Measurements from ENCODE around the gene PCDHB10.
"Not testable (repeated sequence)": the region's sequence is repeated elsewhere in the genome, so short reads cannot be mapped to it uniquely, and the experiment has no call there.

Gene PCDHB10

DNA sequence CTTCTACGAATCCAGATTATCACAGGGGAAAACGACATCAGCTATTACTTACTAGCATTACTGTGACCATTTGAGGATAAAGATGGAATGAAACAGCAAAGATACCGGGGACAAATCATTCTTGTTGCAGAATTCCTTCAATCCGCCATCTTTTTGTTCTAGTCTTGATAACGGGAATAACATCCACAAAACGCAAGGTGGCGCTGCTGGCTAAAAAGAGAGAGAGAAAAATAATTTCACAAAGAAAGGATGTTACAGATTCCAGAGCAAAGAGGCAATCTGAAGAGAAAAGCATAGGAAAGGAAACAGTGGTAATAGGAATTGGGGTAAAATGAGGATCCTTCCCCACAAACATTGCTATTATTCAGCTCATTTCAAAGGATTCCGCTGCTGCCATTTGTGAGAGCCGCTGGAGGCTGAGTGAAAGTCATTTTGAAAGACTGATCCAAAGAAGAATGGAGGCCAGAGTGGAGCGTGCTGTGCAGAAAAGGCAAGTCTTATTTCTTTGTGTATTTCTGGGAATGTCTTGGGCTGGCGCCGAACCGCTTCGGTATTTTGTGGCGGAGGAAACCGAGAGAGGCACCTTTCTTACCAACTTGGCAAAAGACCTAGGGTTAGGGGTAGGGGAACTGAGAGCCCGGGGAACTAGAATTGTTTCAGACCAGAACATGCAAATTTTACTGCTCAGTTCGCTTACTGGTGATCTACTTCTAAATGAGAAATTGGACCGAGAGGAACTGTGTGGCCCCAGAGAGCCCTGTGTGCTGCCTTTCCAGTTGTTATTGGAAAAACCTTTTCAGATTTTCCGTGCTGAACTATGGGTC is 19.6 kb upstream of the PCDHB10 start, which contains the start of gene PCDHB7:
Gene PCDHB7, plus strand, starts transcription at position 264 of the 824 bp plus-strand sequence. Its CDS starts 192 bp downstream, at position 456.
- TF ChIP-seq, protein P1, sequence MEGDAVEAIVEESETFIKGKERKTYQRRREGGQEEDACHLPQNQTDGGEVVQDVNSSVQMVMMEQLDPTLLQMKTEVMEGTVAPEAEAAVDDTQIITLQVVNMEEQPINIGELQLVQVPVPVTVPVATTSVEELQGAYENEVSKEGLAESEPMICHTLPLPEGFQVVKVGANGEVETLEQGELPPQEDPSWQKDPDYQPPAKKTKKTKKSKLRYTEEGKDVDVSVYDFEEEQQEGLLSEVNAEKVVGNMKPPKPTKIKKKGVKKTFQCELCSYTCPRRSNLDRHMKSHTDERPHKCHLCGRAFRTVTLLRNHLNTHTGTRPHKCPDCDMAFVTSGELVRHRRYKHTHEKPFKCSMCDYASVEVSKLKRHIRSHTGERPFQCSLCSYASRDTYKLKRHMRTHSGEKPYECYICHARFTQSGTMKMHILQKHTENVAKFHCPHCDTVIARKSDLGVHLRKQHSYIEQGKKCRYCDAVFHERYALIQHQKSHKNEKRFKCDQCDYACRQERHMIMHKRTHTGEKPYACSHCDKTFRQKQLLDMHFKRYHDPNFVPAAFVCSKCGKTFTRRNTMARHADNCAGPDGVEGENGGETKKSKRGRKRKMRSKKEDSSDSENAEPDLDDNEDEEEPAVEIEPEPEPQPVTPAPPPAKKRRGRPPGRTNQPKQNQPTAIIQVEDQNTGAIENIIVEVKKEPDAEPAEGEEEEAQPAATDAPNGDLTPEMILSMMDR (IDR thresholded peaks at IDR 0.05; ENCODE audit: low read depth, low read length, missing control alignments), result peak; percentile 27
- no peak within 1 kb of the TSS for H3K4me3 ChIP-seq (ENCODE audit: low read depth, low read length)
- DNase-seq (ENCODE audit: low read depth), result no peak

DNA sequence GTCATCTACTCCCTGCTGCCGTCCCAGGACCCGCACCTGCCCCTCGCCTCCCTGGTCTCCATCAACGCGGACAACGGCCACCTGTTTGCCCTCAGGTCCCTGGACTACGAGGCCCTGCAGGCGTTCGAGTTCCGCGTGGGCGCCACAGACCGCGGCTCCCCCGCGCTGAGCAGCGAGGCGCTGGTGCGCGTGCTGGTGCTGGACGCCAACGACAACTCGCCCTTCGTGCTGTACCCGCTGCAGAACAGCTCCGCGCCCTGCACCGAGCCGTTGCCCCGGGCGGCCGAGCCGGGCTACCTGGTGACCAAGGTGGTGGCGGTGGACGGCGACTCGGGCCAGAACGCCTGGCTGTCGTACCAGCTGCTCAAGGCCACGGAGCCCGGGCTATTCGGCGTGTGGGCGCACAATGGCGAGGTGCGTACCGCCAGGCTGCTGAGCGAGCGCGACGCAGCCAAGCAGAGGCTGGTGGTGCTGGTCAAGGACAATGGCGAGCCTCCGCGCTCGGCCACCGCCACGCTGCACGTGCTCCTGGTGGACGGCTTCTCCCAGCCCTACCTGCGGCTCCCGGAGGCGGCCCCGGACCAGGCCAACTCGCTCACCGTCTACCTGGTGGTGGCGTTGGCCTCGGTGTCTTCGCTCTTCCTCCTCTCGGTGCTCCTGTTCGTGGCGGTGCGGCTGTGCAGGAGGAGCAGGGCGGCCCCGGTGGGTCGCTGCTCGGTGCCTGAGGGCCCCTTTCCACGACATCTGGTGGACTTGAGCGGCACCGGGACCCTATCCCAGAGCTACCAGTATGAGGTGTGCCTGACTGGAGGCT is 17.7 kb upstream of the PCDHB10 start:
- not testable (repeated sequence) for DNase-seq (ENCODE audit: low read depth); H3K4me3 ChIP-seq (ENCODE audit: low read depth, low read length)

DNA sequence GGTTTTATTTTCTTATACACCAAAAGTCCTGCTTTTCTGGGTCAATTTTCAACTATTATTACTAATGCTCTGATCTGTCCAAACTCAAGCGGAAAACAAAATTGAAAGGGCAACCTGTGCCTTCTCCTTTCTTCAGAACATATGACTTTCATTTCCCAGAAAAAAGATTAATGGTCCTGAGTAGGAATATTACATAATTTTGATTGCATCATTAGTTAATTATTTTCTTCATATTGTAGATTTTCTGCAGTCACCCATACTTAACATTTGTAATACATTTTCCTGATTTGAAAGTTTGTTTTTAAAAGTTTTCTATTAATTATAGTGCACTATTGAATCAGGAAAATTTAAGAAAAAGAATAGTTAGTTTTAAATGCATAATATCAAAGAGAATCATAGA is 16.2 kb upstream of the PCDHB10 start:
- DNase-seq (ENCODE audit: low read depth), result no peak
- H3K4me3 ChIP-seq (ENCODE audit: low read depth, low read length), result no peak overlapping the region
- TF ChIP-seq, protein P1 (IDR thresholded peaks at IDR 0.05; ENCODE audit: low read depth, low read length, missing control alignments), result no peak

DNA sequence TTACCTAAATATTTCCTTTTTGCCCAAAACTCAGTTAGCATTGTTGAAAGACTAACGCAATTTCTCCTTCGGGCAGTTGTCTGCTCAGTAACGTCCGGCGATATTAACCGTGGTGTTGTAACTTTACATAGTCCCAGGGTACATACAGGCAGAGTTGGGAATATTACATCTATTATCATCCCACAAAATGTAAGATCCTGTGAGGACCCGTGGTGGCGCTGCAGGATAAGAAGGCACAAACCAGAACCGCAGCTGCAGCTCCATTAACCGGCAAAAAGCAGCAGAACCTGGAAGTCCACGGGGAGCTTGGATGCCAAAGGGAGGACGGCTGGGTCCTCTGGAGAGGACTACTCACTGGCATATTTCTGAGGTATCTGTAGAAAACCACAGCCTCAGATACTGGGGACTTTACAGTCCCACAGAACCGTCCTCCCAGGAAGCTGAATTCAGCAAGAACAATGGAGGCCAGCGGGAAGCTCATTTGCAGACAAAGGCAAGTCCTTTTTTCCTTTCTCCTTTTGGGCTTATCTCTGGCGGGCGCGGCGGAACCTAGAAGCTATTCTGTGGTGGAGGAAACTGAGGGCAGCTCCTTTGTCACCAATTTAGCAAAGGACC is 14.5 kb upstream of the PCDHB10 start, which contains the start of gene PCDHB8:
Gene PCDHB8, plus strand, starts transcription at position 214 of the 615 bp plus-strand sequence. Its CDS starts 245 bp downstream, at position 459.
- not testable (repeated sequence) for DNase-seq (ENCODE audit: low read depth); H3K4me3 ChIP-seq (ENCODE audit: low read depth, low read length)

DNA sequence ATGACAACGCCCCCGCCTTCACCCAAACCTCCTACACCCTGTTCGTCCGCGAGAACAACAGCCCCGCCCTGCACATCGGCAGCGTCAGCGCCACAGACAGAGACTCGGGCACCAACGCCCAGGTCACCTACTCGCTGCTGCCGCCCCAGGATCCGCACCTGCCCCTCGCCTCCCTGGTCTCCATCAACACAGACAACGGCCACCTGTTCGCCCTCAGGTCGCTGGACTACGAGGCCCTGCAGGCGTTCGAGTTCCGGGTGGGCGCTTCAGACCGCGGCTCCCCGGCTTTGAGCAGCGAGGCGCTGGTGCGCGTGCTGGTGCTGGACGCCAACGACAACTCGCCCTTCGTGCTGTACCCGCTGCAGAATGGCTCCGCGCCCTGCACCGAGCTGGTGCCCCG is 12.8 kb upstream of the PCDHB10 start:
- not testable (repeated sequence) for H3K4me3 ChIP-seq (ENCODE audit: low read depth, low read length)

DNA sequence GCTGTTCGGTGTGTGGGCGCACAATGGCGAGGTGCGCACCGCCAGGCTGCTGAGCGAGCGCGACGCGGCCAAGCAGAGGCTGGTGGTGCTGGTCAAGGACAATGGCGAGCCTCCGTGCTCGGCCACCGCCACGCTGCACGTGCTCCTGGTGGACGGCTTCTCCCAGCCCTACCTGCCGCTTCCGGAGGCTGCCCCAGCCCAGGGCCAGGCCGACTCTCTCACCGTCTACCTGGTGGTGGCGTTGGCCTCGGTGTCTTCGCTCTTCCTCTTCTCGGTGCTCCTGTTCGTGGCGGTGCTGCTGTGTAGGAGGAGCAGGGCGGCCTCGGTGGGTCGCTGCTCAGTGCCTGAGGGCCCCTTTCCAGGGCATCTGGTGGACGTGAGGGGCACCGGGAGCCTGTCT is 12.3 kb upstream of the PCDHB10 start:
- H3K4me3 ChIP-seq (ENCODE audit: low read depth, low read length); DNase-seq (ENCODE audit: low read depth): not testable (repeated sequence)

More for the DNA sequence above, 12.8 kb upstream of the PCDHB10 start:
- not testable (repeated sequence) for DNase-seq (ENCODE audit: low read depth)

DNA sequence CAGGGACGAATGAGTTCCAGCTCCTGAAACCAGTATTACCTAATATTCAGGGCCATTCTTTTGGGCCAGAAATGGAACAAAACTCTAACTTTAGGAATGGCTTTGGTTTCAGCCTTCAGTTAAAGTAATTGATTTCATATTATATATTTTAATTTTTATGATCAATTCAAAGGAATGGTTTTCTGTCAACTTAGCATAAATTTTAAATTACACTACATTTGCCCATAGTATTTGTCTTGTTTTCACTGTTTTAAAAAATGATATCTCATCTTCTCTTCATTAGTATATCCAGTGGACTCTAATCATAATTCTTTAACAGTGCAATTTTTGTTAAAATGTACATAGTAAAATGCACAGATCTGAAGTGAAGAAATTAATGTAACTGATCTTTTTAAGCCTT is 11.8 kb upstream of the PCDHB10 start:
- DNase-seq (ENCODE audit: low read depth), result no peak
- H3K4me3 ChIP-seq (ENCODE audit: low read depth, low read length), result no peak overlapping the region
- TF ChIP-seq, protein P1 (IDR thresholded peaks at IDR 0.05; ENCODE audit: low read depth, low read length, missing control alignments), result no peak

DNA sequence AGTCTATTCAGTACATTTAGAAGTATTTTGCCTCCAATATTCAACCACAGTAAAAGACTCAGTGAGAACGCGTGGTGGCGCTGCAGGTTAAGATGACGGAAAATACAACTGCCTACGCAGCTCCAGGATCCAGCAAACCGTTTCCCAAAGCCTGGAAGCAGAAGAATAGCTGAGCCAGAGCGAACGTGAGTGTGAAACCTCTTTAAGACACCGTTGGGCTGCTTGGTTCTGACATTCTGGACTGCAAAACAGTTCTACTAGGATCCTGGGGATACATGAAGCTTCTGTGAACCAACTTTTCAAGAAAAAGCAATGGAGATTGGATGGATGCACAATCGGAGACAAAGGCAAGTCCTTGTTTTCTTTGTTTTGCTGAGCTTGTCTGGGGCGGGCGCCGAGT is 9.9 kb upstream of the PCDHB10 start, which contains the start of gene PCDHB16:
Gene PCDHB16, plus strand, starts transcription at position 140 of the 400 bp plus-strand sequence. Its CDS starts 173 bp downstream, at position 313.
- no peak within 1 kb of the TSS for H3K4me3 ChIP-seq (ENCODE audit: low read depth, low read length)
- DNase-seq (ENCODE audit: low read depth), result no peak
- TF ChIP-seq, protein P1 (IDR thresholded peaks at IDR 0.05; ENCODE audit: low read depth, low read length, missing control alignments), result no peak

DNA sequence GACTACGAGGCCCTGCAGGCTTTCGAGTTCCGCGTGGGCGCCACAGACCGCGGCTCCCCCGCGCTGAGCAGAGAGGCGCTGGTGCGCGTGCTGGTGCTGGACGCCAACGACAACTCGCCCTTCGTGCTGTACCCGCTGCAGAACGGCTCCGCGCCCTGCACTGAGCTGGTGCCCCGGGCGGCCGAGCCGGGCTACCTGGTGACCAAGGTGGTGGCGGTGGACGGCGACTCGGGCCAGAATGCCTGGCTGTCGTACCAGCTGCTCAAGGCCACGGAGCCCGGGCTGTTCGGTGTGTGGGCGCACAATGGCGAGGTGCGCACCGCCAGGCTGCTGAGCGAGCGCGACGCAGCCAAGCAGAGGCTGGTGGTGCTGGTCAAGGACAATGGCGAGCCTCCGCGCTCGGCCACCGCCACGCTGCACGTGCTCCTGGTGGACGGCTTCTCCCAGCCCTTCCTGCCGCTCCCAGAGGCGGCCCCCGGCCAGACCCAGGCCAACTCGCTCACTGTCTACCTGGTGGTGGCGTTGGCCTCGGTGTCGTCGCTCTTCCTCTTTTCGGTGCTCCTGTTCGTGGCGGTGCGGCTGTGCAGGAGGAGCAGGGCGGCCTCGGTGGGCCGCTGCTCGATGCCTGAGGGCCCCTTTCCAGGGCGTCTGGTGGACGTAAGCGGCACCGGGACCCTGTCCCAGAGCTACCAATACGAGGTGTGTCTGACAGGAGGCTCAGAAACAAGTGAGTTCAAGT is 7.9 kb upstream of the PCDHB10 start:
- DNase-seq (ENCODE audit: low read depth); H3K4me3 ChIP-seq (ENCODE audit: low read depth, low read length): not testable (repeated sequence)

Measured in GM12864 (cell line).